Lower lobe of right lung (tissue), 2 donors: ENCODE results near the gene DTX3. TPM values are rescaled to one million over a fixed set of nuclear protein-coding genes. Genes with fewer than 3 reads are reported as not detected.
"Not testable (repeated sequence)": the region's sequence is repeated elsewhere in the genome, so short reads cannot be mapped to it uniquely, and the experiment has no call there.

Experiments
- ATAC-seq, 2 donors: fragments of 200-7000 bp; cut with Tn5 transposase; one replicate each; pipeline ENCODE4 v1.9.1; 2020 to 2022; ENCODE audit warnings: mild to moderate bottlenecking in 2 of 2, moderate library complexity in 2 of 2
- DNase-seq: peaks from one replicate; pipeline ENCODE4 v3.0.0-alpha.2; 2020
- H3K27ac ChIP-seq: fragments of 200-600 bp; one replicate; pipeline ENCODE4 v1.8.0; 2022
- H3K27me3 ChIP-seq: fragments of 200-600 bp; one replicate; pipeline ENCODE4 v1.8.0; 2022; ENCODE audit warnings: low read depth
- H3K36me3 ChIP-seq: fragments of 200-600 bp; one replicate; pipeline ENCODE4 v1.8.0; 2022; ENCODE audit warnings: mild to moderate bottlenecking
- H3K4me1 ChIP-seq: fragments of 200-600 bp; one replicate; pipeline ENCODE4 v1.8.0; 2022
- H3K4me3 ChIP-seq: fragments of 200-600 bp; one replicate; pipeline ENCODE4 v1.8.0; 2022; ENCODE audit warnings: mild to moderate bottlenecking
- H3K9me3 ChIP-seq: fragments of 200-600 bp; one replicate; pipeline ENCODE4 v1.8.0; 2022
- CTCF ChIP-seq: fragments of 200-600 bp; IDR thresholded peaks from one replicate; pipeline ENCODE4 v1.8.0; 2022; ENCODE audit warnings: antibody characterized with exemption, mild to moderate bottlenecking
- intact Hi-C: fragments of 100-400 bp; cut with DNase I; formaldehyde crosslinking; loops from one replicate; pipeline ENCODE4 v1.11.0; 2022
- total RNA-seq: library from RNA; stranded (reverse); fragmentation: NEBNext Ultra II Directional; extraction: Animal tissue kit (Norgen Biotek cat#: 25700); gene quantifications from one replicate; pipeline ENCODE4 v1.2.1, GENCODE V29; 2021
- donor health status: DM: no; HTN: yes; CAD: no; lungs with severe emphysema.

DTX3 gene
- total RNA-seq, 1 donor from 2014 or later: 21.4 TPM

GRCh38 chr12:57640175-57641042 lies 35.8 kb downstream of the DTX3 start:
- Histone ChIP-seq H3K27ac (no peak overlapping the region), H3K9me3 (no peaks in the 10 kb centered on the region), H3K36me3 (no peaks in the 10 kb centered on the region), H3K27me3 (peaks cover 7% of the 10 kb centered on the region), H3K4me3 (no peak overlapping the region), H3K4me1 (no peaks in the 10 kb centered on the region)
- DNase-seq (no peak), ATAC-seq (no peak)
- intact Hi-C loops: no loop called here
- TF ChIP-seq CTCF: no peak

GRCh38 chr12:57641699-57642442 lies 37.2 kb downstream of the DTX3 start:
- peaks cover 7% of the 10 kb centered on the region for H3K27me3 ChIP-seq
- no peaks in the 10 kb centered on the region for H3K9me3 ChIP-seq
- ATAC-seq (no peak), DNase-seq (no peak)
- H3K36me3 ChIP-seq: no peaks in the 10 kb centered on the region
- intact Hi-C loops: no loop called here
- no peak overlapping the region for H3K27ac ChIP-seq
- no peak overlapping the region for H3K4me3 ChIP-seq
- no peak for TF ChIP-seq CTCF
- no peaks in the 10 kb centered on the region for H3K4me1 ChIP-seq

- H3K4me3 ChIP-seq, ATAC-seq, H3K27ac ChIP-seq, intact Hi-C loops, H3K4me1 ChIP-seq, H3K27me3 ChIP-seq, H3K9me3 ChIP-seq, H3K36me3 ChIP-seq, DNase-seq: not testable (repeated sequence)
Measured at GRCh38 chr12:57645990-57646658, 41.5 kb downstream of the DTX3 start.

- H3K27ac ChIP-seq, H3K27me3 ChIP-seq, ATAC-seq, intact Hi-C loops, H3K36me3 ChIP-seq, H3K9me3 ChIP-seq, H3K4me1 ChIP-seq, H3K4me3 ChIP-seq, DNase-seq: not testable (repeated sequence)
Measured at GRCh38 chr12:57646659-57647049, 42.0 kb downstream of the DTX3 start.

DNA sequence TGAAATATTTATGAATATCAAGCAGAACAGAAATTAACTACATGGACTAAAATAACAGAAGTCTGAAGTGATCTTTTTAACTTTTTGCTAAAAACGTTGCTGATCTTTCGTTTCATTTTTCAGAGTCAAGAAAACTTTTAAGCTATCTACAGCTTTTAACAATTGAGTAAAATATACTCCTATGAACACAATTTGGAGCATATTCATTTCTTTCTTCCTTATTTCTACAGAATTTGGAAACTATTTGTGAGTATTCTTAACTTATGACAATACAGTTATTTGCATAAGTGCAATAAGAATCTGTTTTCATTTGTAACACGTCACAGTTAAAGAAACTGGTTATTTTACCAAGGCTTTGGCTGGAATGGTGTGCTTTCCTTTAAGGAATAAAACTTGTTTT lies 49.4 kb downstream of the DTX3 start:
- DNase-seq (no peak), ATAC-seq (no peak)
- Histone ChIP-seq H3K4me1 (peaks cover 6% of the 10 kb centered on the region), H3K27ac (no peak overlapping the region), H3K9me3 (no peaks in the 10 kb centered on the region), H3K4me3 (no peak overlapping the region), H3K36me3 (no peaks in the 10 kb centered on the region), H3K27me3 (no peaks in the 10 kb centered on the region)
- intact Hi-C loops: no loop called here
- TF ChIP-seq CTCF: no peak

DNA sequence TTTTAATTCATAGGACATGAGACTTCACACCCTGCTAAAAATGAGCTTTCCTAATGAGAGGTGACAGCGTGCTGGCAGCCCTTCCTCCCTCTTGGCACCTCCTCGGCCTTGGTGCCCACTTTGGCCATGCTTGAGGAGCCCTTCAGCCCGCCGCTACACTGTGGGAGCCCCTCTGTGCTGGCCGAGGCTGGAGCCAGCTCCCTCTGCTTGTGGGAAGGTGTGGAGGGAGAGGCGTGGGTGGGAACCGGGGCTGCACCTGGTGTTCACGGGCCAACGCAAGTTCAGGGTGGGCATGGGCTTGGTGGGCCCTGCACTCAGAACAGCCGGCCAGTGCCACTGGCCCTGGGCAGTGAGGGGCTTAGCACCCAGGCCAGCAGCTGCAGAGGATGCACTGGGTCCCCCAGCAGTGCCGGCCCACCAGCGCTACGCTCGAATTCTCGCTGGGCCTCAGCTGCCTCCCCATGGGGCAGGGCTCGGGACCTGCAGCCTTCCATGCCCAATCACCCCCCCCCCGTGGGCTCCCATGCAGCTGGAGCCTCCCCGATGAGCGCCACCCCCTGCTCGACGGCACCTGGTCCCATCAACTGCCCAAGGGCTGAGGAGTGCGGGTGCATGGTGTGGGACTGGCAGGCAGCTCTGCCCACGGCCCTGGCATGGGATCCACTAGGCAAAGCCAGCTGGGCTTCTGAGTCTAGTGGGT lies 51.1 kb downstream of the DTX3 start:
- Histone ChIP-seq H3K27me3 (no peaks in the 10 kb centered on the region), H3K27ac (no peak overlapping the region), H3K4me1 (peaks cover 6% of the 10 kb centered on the region), H3K36me3 (no peaks in the 10 kb centered on the region), H3K9me3 (no peaks in the 10 kb centered on the region), H3K4me3 (no peak overlapping the region)
- DNase-seq (no peak), ATAC-seq (no peak)
- TF ChIP-seq CTCF: no peak
- intact Hi-C loops: no loop called here

DNA sequence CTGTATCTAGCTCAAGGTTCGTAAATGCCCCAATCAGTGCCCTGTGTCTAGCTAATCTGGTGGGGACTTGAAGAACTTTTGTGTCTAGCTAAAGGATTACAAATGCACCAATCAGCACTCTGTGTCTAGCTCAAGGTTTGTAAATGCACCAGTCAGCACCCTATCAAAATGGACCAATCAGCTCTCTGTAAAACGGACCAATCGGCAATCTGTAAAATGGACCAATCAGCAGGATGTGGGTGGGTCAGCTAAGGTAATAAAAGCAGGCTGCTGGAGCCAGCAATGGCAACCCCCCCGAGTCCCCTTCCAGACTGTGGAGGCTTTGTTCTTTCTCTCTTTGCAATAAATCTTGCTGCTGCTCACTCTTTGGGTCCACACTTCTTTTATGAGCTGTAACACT lies 51.8 kb downstream of the DTX3 start:
- H3K4me1 ChIP-seq, H3K4me3 ChIP-seq, H3K27ac ChIP-seq, H3K9me3 ChIP-seq, DNase-seq, H3K36me3 ChIP-seq, intact Hi-C loops, ATAC-seq, H3K27me3 ChIP-seq: not testable (repeated sequence)
